ENCODE data around the gene CCDC85C. TPM values are rescaled to one million over a fixed set of nuclear protein-coding genes. Genes with fewer than 3 reads are reported as not detected.

CCDC85C gene
- polyA plus RNA-seq, 1 experiment, result 11.8 TPM

DNA sequence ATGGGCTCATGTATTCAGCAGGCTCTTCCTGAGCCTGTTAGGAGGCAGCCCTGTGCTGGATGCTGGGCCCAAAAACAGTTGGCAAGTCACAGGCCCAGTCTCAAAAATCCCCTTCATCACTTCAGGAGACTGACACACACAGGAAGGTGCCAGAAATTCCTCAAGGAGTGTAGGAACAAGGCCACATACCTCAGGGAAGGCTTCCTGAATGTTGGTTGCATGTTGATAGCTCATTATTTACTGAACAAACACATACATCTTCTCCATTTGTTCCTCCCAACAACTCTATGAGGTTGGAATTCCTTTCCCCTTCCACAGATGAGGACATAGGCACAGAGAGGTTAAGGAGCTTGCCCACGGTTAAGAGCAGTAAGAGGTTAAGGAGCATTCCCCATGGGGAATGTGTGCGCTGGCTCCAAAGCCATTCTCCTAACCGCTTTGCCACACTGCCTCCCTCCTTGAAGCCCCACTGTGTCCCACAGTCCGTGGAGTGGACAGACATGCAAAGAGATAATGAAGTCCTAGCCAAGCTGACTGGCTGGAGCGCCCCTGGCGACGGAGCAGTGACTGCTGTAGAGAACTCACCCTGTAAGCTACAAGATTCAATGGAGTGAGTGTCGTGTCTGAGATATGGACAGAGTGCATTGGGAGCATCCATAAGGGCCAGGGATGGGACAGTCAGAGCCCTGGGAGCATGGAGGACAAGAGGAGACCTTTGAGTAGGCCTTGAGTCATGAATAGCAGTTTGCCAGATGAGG, 44.2 kb upstream of the CCDC85C start:
- DNase-seq (ENCODE audit: low read depth), result no peak
- H3K36me3 ChIP-seq (ENCODE audit: control insufficient read depth, insufficient read depth, low read length), result no peaks in the 10 kb centered on the region
- no peak overlapping the region for H3K4me3 ChIP-seq (ENCODE audit: low read depth, low read length)
- ChIA-PET CTCF (no interaction called here), POLR2A (no interaction called here)
- no peaks in the 10 kb centered on the region for H3K27me3 ChIP-seq (ENCODE audit: control insufficient read depth, insufficient read depth, low read length)
- TF ChIP-seq, protein P1, sequence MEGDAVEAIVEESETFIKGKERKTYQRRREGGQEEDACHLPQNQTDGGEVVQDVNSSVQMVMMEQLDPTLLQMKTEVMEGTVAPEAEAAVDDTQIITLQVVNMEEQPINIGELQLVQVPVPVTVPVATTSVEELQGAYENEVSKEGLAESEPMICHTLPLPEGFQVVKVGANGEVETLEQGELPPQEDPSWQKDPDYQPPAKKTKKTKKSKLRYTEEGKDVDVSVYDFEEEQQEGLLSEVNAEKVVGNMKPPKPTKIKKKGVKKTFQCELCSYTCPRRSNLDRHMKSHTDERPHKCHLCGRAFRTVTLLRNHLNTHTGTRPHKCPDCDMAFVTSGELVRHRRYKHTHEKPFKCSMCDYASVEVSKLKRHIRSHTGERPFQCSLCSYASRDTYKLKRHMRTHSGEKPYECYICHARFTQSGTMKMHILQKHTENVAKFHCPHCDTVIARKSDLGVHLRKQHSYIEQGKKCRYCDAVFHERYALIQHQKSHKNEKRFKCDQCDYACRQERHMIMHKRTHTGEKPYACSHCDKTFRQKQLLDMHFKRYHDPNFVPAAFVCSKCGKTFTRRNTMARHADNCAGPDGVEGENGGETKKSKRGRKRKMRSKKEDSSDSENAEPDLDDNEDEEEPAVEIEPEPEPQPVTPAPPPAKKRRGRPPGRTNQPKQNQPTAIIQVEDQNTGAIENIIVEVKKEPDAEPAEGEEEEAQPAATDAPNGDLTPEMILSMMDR (IDR thresholded peaks at IDR 0.05; ENCODE audit: insufficient read depth, low read depth, low read length), result no peak

DNA sequence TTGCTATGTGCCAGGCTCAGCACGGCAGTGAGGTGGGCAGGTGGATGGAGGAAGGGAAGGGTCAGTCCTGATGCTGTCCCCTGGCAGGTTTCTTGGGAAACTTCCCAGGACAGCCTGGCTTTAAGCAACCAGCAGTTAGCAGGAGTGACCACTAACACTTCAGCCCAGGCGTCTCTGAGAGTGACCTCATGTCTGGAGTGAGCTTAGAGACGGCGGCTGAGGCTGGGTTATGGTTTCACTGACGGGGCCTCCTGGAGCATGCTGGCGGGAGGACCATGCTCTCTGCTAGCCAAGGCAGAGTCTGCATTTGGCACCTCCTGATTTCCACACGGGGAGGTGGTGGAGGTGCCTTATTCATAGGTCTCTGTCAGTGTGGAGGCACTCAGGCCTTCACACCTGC, 43.4 kb upstream of the CCDC85C start:
- Histone ChIP-seq H3K27me3 (ENCODE audit: control insufficient read depth, insufficient read depth, low read length) (no peaks in the 10 kb centered on the region), H3K4me3 (ENCODE audit: low read depth, low read length) (no peak overlapping the region), H3K36me3 (ENCODE audit: control insufficient read depth, insufficient read depth, low read length) (no peaks in the 10 kb centered on the region)
- TF ChIP-seq, protein P1 (IDR thresholded peaks at IDR 0.05; ENCODE audit: insufficient read depth, low read depth, low read length), result no peak
- DNase-seq (ENCODE audit: low read depth), result no peak
- CTCF ChIA-PET, result no interaction called here
- POLR2A ChIA-PET, result no interaction called here

- H3K36me3 ChIP-seq (ENCODE audit: control insufficient read depth, insufficient read depth, low read length), result no peaks in the 10 kb centered on the region
- H3K27me3 ChIP-seq (ENCODE audit: control insufficient read depth, insufficient read depth, low read length), result no peaks in the 10 kb centered on the region
- H3K4me3 ChIP-seq (ENCODE audit: low read depth, low read length), result peak overlapping the region; percentile 33
- no peak for DNase-seq (ENCODE audit: low read depth)
- POLR2A ChIA-PET, result no interaction called here
- TF ChIP-seq, protein P1 (IDR thresholded peaks at IDR 0.05; ENCODE audit: insufficient read depth, low read depth, low read length), result no peak
- CTCF ChIA-PET, result interaction anchor here (0.8 kb wide), 1 partner anchor 30 kb away, joined by 4 read pairs; no protein-coding TSS in a partner anchor
Measured at GRCh38 chr14:99645545-99646505, 41.8 kb upstream of the CCDC85C start.

DNA sequence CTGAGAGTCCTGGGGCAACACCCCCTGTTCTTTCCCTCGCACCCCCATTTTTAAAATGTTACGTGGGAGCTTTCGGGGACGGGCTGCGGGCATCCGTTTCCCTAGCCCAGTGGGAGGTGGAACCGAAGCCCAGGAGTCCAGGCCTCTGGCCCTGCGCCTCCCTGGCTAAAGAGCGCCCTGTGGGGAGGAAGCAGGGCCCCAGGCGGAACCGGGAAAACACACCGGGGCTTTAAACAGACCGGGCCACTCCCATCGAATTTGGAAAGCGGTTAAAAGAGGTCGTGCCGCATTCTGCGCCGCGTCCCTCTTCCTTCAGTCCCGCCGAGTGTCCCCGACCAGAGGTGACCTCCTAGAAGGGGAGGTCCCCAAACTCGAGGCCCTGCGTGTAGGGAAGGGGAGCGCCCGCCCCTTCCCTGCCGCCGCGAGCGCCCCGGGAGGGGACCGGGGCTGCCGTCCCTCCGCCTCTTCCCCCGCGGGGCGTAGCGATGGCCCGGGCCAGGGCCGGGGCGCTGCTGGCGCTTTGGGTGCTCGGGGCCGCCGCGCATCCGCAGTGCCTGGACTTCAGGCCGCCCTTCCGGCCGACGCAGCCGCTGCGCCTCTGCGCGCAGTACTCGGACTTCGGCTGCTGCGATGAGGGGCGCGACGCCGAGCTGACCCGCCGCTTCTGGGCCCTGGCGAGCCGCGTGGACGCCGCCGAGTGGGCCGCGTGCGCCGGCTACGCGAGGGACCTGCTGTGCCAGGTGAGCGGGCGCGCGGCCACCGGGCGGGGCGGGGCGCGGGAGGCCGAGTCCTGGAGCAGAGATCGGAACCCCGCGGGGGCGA, 40.9 kb upstream of the CCDC85C start, which contains the start of gene HHIPL1:
Gene HHIPL1 (plus strand): TSS at position 407 of the 822 bp plus-strand sequence. CDS start 79 bp downstream, at position 486.
- ChIA-PET CTCF (no interaction called here), POLR2A (no interaction called here)
- H3K36me3 ChIP-seq (ENCODE audit: control insufficient read depth, insufficient read depth, low read length), result no peaks in the 10 kb centered on the region
- no peak for DNase-seq (ENCODE audit: low read depth)
- no peaks in the 10 kb centered on the region for H3K27me3 ChIP-seq (ENCODE audit: control insufficient read depth, insufficient read depth, low read length)
- H3K4me3 ChIP-seq (ENCODE audit: low read depth, low read length), result peak within 1 kb of the TSS; percentile 33
- TF ChIP-seq, protein P1 (IDR thresholded peaks at IDR 0.05; ENCODE audit: insufficient read depth, low read depth, low read length), result no peak

Measured in BJ (cell line).